ENCODE data around the gene CHRNG.

The CHRNG gene

GRCh38 chr2:232532419-232532818, 7.1 kb upstream of the CHRNG start:
- TF ChIP-seq CTCF (IDR thresholded peaks at IDR 0.05): no peak

- no peak for TF ChIP-seq CTCF (IDR thresholded peaks at IDR 0.05)
These were observed 5.4 kb upstream of the CHRNG start for GRCh38 chr2:232533944-232534710.

GRCh38 chr2:232534940-232535651, 4.4 kb upstream of the CHRNG start:
- no peak for TF ChIP-seq CTCF (IDR thresholded peaks at IDR 0.05)

- no peak for TF ChIP-seq CTCF (IDR thresholded peaks at IDR 0.05)
These were observed 3.5 kb upstream of the CHRNG start for GRCh38 chr2:232535761-232536530.

- peak; percentile 19; the same call in 1 of the 2 replicates for TF ChIP-seq CTCF (IDR thresholded peaks at IDR 0.05)
These were observed 2.4 kb upstream of the CHRNG start for GRCh38 chr2:232537079-232537478.

GRCh38 chr2:232537499-232537898, 2.0 kb upstream of the CHRNG start:
- TF ChIP-seq CTCF (IDR thresholded peaks at IDR 0.05): no peak

- TF ChIP-seq CTCF (IDR thresholded peaks at IDR 0.05): no peak
These were observed 821 bp upstream of the CHRNG start for GRCh38 chr2:232538671-232539070.

Measured in LNCAP (cell line).